Fibroblast of mammary gland (primary cell): ENCODE results near the gene LRRC4C.
A peak's percentile ranks its signal among the peaks of the same experiment; 100 is the strongest.

Experiments
- DNase-seq: peaks from one replicate; pipeline ENCODE4 v3.0.0-alpha.2; 2010; ENCODE audit warnings: low read depth
- H3K4me3 ChIP-seq: 2 replicates; pipeline ENCODE4 v1.5.1; 2011; ENCODE audit warnings: low read depth, mild to moderate bottlenecking, low read length, moderate library complexity; ENCODE audit not compliant: control insufficient read depth
- CTCF ChIP-seq: conservative IDR thresholded peaks from 2 replicates; pipeline ENCODE4 v1.5.1; 2011; ENCODE audit warnings: low read depth, low read length, inconsistent platforms; ENCODE audit not compliant: control insufficient read depth, insufficient read depth

Gene LRRC4C

GRCh38 chr11:40421208-40421981 lies 1038.1 kb downstream of the LRRC4C start:
- TF ChIP-seq CTCF: no peak
- no peak overlapping the region for H3K4me3 ChIP-seq
- no peak for DNase-seq

- DNase-seq: peak; percentile 9
- no peak for TF ChIP-seq CTCF
- no peak overlapping the region for H3K4me3 ChIP-seq
Measured at GRCh38 chr11:40417627-40418026, 1041.8 kb downstream of the LRRC4C start.

- TF ChIP-seq CTCF: no peak
- H3K4me3 ChIP-seq: no peak overlapping the region
- DNase-seq: no peak
Measured at GRCh38 chr11:40407355-40407754, 1052.1 kb downstream of the LRRC4C start.

- no peak for TF ChIP-seq CTCF
- DNase-seq: no peak
- no peak overlapping the region for H3K4me3 ChIP-seq
Measured at GRCh38 chr11:40405614-40406013, 1053.8 kb downstream of the LRRC4C start.

- no peak for TF ChIP-seq CTCF
- peak; percentile 67 for DNase-seq
- no peak overlapping the region for H3K4me3 ChIP-seq
Measured at GRCh38 chr11:40403321-40403720, 1056.1 kb downstream of the LRRC4C start.

- no peak for DNase-seq
- H3K4me3 ChIP-seq: no peak overlapping the region
- no peak for TF ChIP-seq CTCF
Measured at GRCh38 chr11:40401132-40401853, 1058.2 kb downstream of the LRRC4C start.
